ENCODE results near the gene STON1.
A peak's percentile ranks its signal among the peaks of the same experiment; 100 is the strongest.

- TF ChIP-seq POLR2AphosphoS5 (IDR thresholded peaks at IDR 0.05) (no peak), POLR2A (IDR thresholded peaks at IDR 0.05) (no peak), CTCF (IDR thresholded peaks at IDR 0.05) (peak in 5 of 7 experiments; percentile 14 to 54 (median 33)), EP300 (IDR thresholded peaks at IDR 0.05) (no peak)
Measured at GRCh38 chr2:48600204-48600813, 70.4 kb downstream of the STON1 start.
